ENCODE measurements around the gene CREBBP. TPM values are rescaled to one million over a fixed set of nuclear protein-coding genes. Genes with fewer than 3 reads are reported as not detected.

CREBBP gene
- total RNA-seq, 1 donor from 2014 or later, result 59.2 TPM

DNA sequence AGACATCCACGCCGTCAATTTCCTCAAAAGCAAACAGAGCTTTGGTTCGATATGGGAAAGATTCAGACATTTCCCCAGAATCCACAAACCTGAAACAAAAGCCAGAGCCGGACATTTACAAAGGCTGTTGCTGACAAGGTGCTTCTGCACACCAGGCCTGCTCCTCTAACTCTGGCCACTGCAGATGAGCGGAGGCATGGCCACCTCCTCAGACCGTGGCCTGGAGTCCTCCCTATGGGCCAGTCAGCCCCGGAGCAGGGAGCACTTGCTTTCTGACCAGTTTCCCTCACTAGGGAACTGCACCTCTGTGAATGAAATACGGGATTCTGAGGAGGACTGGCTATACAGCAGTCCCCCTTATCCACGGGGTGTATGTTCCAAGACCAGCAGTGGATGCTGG, 140.9 kb downstream of the CREBBP start:
- no peak overlapping the region for H3K4me3 Mint-ChIP-seq (ENCODE audit: unreplicated experiment)

GRCh38 chr16:3738541-3738940, 142.0 kb downstream of the CREBBP start:
- H3K4me1 Mint-ChIP-seq (ENCODE audit: low read depth), result no peaks in the 10 kb centered on the region
- H3K27me3 Mint-ChIP-seq (ENCODE audit: low read depth), result no peaks in the 10 kb centered on the region
- TF ChIP-seq, protein P1, sequence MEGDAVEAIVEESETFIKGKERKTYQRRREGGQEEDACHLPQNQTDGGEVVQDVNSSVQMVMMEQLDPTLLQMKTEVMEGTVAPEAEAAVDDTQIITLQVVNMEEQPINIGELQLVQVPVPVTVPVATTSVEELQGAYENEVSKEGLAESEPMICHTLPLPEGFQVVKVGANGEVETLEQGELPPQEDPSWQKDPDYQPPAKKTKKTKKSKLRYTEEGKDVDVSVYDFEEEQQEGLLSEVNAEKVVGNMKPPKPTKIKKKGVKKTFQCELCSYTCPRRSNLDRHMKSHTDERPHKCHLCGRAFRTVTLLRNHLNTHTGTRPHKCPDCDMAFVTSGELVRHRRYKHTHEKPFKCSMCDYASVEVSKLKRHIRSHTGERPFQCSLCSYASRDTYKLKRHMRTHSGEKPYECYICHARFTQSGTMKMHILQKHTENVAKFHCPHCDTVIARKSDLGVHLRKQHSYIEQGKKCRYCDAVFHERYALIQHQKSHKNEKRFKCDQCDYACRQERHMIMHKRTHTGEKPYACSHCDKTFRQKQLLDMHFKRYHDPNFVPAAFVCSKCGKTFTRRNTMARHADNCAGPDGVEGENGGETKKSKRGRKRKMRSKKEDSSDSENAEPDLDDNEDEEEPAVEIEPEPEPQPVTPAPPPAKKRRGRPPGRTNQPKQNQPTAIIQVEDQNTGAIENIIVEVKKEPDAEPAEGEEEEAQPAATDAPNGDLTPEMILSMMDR (IDR thresholded peaks at IDR 0.05), result no peak
- DNase-seq (ENCODE audit: low spot score), result no peak
- peaks cover 57% of the 10 kb centered on the region for H3K36me3 Mint-ChIP-seq (ENCODE audit: low read depth)
- H3K27ac Mint-ChIP-seq (ENCODE audit: unreplicated experiment), result no peak overlapping the region
- no peak overlapping the region for H3K4me3 Mint-ChIP-seq (ENCODE audit: unreplicated experiment)
- no peaks in the 10 kb centered on the region for H3K9me3 Mint-ChIP-seq (ENCODE audit: low read depth)

More for the DNA sequence above, 140.9 kb downstream of the CREBBP start:
- H3K9me3 Mint-ChIP-seq (ENCODE audit: low read depth), result no peaks in the 10 kb centered on the region
- H3K27me3 Mint-ChIP-seq (ENCODE audit: low read depth), result no peaks in the 10 kb centered on the region
- H3K27ac Mint-ChIP-seq (ENCODE audit: unreplicated experiment), result no peak overlapping the region
- no peak for DNase-seq (ENCODE audit: low spot score)
- H3K36me3 Mint-ChIP-seq (ENCODE audit: low read depth), result peaks cover 56% of the 10 kb centered on the region
- H3K4me1 Mint-ChIP-seq (ENCODE audit: low read depth), result no peaks in the 10 kb centered on the region
- TF ChIP-seq, protein P1 (IDR thresholded peaks at IDR 0.05), result no peak

DNA sequence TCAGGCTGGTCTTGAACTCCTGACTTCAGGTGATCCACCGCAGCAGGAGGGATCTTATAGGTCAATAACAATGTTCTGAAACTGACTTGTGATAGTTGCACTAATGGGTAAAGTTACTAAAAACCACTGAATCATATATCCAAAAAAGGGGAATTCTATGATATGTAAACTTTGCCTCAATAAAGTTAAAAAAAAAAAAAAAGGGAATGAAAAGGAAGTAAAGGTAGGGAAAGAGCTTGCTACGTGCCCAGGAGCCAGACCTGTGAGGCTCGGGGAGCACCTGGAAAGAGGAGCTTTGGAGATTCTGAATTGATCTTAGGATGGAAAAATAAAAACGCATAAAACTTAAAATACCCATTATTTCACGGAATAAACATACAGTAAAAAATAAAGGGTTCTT, 142.4 kb downstream of the CREBBP start:
- TF ChIP-seq, protein P1 (IDR thresholded peaks at IDR 0.05), result no peak
- H3K4me3 Mint-ChIP-seq (ENCODE audit: unreplicated experiment), result no peak overlapping the region
- no peaks in the 10 kb centered on the region for H3K27me3 Mint-ChIP-seq (ENCODE audit: low read depth)
- no peaks in the 10 kb centered on the region for H3K4me1 Mint-ChIP-seq (ENCODE audit: low read depth)
- peaks cover 55% of the 10 kb centered on the region for H3K36me3 Mint-ChIP-seq (ENCODE audit: low read depth)
- H3K27ac Mint-ChIP-seq (ENCODE audit: unreplicated experiment), result no peak overlapping the region
- DNase-seq (ENCODE audit: low spot score), result no peak
- no peaks in the 10 kb centered on the region for H3K9me3 Mint-ChIP-seq (ENCODE audit: low read depth)

DNA sequence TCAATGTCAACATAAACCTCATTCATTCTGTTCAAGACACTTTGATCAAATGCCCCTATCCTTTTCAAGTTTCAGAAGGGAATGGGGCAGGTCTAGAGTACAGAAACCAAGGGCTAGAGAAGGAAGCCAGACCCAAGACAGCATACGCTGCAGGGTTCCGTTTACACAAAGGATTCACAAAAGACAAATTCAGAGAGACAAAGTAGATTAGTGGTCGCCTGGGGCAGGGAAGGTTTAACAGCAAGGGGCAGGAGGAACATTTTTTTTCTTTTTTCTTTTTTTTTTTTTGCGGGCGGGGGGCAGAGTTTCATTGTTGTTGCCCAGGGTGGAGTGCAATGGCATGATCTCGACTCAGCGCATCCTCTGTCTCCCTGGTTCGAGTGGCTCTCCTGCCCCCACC, 143.3 kb downstream of the CREBBP start:
- TF ChIP-seq, protein P1 (IDR thresholded peaks at IDR 0.05), result no peak
- Mint-ChIP-seq H3K27ac (ENCODE audit: unreplicated experiment) (no peak overlapping the region), H3K27me3 (ENCODE audit: low read depth) (no peaks in the 10 kb centered on the region), H3K4me3 (ENCODE audit: unreplicated experiment) (no peak overlapping the region), H3K9me3 (ENCODE audit: low read depth) (no peaks in the 10 kb centered on the region), H3K4me1 (ENCODE audit: low read depth) (no peaks in the 10 kb centered on the region), H3K36me3 (ENCODE audit: low read depth) (peaks cover 53% of the 10 kb centered on the region)
- DNase-seq (ENCODE audit: low spot score), result no peak

DNA sequence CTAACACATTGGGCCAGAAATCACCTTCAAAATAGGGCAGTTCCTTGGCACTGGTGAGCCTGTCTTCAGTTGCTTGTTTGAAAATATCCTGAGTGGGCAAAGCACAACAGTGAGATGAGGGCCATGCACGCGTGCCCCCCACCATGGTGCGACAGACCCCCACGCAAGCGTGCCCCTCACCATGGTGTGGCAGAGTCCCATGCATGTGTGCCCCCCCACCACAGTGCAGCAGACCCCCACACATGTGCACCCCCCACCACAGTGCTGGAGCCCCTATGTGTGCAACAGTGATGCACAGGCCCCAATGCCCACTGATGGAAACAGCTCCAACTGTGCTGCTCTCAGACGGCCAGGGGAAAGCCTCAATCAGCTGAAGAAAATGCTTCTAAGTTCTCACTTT, 144.4 kb downstream of the CREBBP start:
- Mint-ChIP-seq H3K27ac (ENCODE audit: unreplicated experiment) (no peak overlapping the region), H3K4me1 (ENCODE audit: low read depth) (no peaks in the 10 kb centered on the region), H3K4me3 (ENCODE audit: unreplicated experiment) (no peak overlapping the region), H3K27me3 (ENCODE audit: low read depth) (no peaks in the 10 kb centered on the region), H3K36me3 (ENCODE audit: low read depth) (peaks cover 58% of the 10 kb centered on the region), H3K9me3 (ENCODE audit: low read depth) (no peaks in the 10 kb centered on the region)
- DNase-seq (ENCODE audit: low spot score), result no peak
- TF ChIP-seq, protein P1 (IDR thresholded peaks at IDR 0.05), result no peak

Measured in chondrocyte (in vitro differentiated cells).